Measurements from ENCODE around the gene CACNA1D.
A peak's percentile ranks its signal among the peaks of the same experiment; 100 is the strongest.
"Not testable (repeated sequence)": the region's sequence is repeated elsewhere in the genome, so short reads cannot be mapped to it uniquely, and the experiment has no call there.

CACNA1D gene

DNA sequence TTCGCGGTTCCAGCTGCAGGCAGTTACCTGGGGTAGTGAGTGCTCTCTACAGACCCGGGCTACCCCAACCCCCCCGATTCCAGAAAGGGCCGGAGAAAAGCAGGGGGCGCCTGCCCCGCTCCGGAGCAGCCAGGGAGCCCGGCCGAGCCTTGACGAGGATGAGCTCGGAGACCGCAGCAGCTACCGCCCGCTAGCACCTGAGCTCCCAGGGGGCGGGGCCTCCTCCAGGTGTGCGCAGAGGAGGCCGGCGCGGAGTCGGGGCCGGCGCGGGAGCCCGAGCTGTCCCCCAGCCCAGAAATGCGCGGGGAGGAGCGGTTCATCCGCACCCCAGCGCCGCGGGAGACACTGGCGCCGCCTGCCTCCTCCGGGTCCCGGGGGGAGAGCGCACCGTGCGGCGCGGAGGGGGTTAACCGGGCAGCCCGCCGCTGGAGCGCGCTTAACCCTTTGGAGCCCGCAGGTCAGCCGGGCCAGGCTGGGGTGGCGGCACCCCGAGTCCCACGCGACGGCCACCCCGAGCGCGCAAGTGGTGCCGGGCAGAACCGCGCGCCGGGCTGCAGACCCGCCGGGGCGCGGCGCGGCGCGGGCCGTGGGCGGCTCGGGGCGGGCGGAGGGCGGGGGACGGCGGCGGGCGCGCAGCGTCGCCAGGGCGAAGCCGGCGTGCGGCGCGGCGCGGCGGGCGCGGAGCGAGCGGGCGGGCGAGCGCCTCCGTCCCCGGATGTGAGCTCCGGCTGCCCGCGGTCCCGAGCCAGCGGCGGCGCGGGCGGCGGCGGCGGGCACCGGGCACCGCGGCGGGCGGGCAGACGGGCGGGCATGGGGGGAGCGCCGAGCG, at the start of gene CACNA1D:
Gene CACNA1D (plus strand): TSS at position 649 of the 829 bp plus-strand sequence. CDS start 556 bp downstream, outside the sequence.
- peak; percentile 25 to 43 for ATAC-seq

DNA sequence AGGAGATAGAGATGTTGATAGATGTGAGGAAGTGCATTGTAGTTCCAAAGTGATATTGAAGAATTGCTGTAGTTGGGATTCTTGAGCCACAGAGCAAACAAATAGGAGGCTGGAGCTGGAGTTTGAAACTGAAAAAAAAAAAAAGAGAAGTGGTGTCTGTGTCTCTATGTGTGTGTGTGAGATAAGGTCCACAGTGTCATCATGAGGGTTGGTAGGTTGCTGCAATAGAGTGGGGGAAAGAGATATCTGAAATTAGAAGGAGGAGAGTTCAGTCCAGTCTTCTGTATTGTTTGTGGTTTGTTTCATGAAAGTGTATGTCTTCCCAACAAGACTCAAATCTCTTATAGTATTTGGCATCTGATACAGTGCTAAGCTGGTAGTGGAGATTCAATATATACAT, 37.3 kb upstream of the CACNA1D start:
- ATAC-seq: no peak

DNA sequence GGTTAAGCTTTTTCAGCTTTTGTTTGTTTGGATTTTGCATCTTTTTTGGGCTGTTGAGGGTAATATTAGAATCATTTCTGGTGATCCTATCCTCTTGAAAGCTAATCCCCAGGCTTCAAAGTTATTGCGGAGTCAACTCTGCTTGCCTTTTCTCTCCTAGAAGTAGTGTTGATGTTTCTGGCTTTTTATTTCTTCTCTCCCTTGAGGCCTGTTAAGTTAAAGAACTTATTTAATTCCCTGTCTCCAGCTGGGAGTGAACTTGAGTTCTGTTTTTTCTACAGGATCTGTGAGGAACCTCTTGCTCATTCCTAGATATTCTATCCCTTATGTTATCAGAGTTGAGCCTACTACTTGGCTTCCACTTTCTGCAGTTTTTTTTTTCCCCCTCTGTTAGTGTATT, 34.1 kb upstream of the CACNA1D start:
- no peak for ATAC-seq

DNA sequence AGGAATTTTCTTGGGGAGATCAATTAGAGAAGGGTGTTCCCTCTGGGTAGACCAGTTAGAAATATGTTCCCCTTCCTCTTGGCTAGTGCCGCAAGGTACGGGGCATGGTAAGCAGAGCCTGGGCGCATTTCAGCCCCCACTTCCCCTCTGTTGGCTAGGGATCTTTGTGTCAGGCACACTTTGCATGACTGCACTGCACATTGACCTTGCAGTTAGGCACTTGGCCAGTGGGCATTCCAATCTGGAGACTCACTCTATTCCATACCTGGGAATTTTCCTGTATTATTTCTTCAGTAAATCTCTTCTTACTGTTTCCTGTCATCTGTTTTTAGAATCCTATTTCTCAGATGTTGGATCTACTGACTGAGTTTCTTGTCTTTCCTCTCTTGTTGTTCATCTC, 30.0 kb upstream of the CACNA1D start:
- ATAC-seq: no peak

DNA sequence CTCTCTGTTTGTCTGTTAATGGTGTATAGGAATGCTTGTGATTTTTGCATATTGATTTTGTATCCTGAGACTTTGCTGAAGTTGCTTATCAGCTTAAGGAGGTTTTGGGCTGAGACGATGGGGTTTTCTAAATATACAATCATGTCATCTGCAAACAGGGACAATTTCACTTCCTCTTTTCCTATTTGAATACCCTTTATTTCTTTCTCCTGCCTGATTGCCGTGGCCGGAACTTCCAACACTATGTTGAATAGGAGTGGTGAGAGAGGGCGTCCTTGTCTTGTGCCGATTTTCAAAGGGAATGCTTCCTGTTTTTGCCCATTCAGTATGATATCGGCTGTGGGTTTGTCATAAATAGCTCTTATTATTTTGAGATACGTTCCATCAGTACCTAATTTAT, 24.7 kb upstream of the CACNA1D start:
- not testable (repeated sequence) for ATAC-seq

DNA sequence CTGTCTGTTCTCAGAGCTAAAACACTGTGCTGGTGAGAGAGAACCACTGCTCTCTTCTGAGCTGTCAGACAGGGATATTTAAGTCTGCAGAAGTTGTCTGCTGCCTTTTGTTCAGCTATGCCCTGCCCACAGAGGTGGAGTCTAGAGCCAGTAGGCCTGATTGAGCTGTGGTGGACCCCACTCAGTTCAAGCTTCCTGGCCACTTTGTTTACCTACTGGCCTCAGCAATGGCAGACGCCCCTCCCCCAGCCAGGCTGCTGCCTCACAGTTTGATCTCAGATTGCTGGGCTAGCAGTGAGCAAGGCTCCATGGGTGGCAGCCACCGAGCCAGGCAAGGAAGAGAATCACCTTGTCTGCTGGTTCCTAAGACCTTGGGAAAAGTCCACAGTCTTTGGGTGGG, 21.0 kb upstream of the CACNA1D start:
- ATAC-seq: no peak

DNA sequence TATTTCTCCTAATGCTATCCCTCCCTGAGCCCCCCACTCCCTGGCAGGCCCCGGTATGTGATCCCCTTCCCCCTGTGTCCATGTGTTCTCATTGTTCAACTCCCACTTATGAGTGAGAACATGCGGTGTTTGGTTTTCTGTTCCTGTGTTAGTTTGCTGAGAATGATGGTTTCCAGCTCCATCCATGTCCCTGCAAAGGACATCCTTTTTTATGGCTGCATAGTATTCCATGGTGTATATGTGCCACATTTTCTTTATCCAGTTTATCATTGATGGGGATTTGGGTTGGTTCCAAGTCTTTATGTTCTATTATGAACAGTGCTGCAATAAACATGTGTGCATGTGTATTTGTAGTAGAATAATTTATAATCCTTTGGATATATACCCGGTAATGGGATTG, 18.0 kb upstream of the CACNA1D start:
- not testable (repeated sequence) for ATAC-seq

DNA sequence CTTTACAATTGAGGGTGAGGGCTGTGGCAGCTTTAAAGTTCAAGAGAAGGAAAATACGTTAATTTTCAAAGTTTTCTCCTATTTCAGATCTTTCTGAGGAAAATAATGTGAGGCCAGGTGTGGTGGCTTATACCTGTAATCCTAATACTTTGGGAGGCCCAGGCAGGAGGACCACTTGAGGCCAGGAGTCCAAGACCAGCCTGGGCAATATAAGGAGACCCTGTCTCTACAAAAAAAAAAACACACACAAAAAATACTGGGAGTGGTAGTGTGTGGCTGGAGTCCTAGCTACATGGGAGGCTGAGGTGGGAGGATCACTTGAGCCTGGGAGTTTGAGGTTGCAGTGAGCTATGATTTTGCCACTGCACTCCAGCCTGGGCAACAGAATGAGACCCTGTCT, 16.7 kb upstream of the CACNA1D start:
- ATAC-seq: not testable (repeated sequence)

DNA sequence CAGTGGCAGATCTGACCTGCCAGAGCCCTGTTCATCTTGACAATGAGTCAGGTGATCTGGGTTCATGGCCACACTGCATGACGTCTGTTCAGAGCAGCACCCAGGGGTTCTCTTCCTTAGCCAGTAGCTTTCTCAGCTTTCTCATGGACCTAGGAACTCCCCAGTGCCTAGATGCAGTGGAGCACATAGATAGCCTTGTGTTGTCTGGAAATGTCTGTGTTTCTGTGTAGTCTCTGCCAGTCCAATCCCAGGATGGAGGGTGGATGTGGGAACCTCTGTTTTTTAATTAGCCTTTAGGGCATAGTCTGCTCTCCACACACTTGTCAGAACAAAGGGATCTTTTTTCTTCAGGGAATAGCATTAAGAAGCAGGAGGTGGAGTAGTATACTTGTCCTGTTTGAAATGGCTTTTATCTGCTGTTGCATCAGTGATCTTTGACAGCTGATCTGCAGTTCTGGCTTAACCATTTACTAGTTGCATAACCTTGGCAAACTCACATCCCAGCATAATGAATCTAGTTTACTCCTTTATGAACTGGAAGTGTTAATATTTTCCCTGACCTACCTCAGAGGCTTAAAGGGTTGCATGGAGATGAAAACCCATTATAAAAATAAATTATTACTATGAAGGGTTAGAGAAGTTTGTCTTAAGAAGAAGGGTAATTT, 16.1 kb upstream of the CACNA1D start:
- ATAC-seq: no peak

DNA sequence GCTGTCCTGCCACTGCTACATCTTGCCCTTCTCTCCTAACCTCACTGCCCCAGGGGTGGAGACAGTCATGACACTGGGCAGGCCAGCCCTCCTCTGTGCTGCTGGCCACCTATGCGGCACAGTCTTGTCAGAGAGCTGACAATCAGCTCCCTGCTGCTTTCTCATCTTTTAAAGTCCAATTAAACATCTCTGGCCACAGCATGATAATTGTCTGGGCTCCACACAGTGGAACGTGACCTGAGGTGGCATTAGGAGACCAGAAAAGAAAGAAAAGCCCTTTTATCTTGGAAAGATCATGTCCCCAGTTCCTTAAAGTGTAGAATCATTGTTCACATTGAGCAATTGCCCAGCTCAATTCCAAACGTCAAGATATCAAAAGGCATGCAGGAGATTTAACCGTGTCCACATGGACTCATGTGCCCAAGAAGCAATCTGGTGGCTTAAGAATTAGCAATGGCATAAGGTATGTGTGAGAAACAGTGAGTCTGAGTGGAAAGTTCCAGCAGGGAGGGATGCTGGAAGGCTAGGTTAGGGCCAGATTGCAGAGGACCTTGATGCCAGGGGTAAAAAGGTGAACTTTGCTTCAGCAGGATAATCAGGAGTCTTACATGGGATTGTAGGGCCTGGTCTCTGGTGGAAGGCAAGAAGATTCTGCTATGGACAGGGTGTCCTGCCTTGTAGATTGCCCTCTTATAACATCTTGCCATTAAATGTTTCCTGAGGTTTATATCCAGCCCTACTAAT, 15.3 kb upstream of the CACNA1D start:
- no peak for ATAC-seq

DNA sequence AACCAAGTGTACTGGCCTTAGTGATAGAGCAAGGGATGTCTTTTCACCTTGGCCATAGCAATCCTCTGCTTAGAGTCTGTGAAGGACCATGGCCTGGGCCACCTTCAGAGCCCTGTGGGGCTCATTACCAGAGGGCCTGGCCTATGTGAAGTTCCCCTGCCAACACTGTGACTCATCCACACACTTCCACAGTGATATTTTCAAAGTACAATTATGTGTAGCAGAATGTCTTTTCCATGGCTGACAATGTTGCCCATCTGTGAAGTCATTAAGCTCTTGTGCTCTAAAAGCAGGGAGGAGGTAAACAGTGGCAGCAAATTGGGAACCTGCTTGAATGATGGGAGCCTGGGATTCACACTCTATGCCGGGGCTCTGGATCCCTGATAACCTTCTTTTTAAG, 12.2 kb upstream of the CACNA1D start:
- ATAC-seq: no peak

DNA sequence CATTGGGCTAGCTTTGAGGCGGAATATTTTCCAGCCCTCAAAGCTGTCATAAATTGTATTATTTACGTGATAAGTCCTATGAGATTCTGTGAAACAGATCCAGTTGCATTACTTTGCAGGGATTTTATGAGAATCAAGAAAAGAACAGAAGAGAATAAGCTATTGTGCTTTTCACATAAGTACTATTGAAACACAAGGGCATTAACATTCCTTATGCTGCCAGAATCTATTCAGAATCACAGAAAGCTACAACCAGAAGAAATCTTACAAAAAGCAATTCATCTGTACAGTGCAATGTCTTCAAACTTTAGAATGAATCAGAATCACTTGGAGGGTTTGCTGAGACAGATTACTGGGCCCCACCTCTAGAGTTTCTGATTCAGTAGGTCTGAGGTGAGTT, 10.6 kb upstream of the CACNA1D start:
- no peak for ATAC-seq

DNA sequence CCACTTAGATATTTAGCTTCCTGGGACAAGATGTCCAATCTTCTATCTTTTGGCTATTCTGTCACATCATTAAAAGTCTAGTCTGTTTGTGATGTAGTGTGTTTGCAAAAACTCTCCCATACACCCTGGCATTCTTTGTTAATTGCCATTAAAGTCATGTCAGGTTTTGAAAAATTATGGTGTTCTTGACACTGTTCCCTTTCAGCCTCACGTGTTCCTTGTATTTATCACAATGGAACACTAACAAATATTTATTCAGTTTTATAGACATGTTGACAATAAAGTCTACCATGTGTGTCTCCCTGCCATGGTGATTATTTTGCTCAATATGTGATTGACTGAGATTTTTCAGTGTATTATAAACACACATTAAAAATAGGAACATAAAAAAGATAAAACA, 9.4 kb upstream of the CACNA1D start:
- no peak for ATAC-seq

DNA sequence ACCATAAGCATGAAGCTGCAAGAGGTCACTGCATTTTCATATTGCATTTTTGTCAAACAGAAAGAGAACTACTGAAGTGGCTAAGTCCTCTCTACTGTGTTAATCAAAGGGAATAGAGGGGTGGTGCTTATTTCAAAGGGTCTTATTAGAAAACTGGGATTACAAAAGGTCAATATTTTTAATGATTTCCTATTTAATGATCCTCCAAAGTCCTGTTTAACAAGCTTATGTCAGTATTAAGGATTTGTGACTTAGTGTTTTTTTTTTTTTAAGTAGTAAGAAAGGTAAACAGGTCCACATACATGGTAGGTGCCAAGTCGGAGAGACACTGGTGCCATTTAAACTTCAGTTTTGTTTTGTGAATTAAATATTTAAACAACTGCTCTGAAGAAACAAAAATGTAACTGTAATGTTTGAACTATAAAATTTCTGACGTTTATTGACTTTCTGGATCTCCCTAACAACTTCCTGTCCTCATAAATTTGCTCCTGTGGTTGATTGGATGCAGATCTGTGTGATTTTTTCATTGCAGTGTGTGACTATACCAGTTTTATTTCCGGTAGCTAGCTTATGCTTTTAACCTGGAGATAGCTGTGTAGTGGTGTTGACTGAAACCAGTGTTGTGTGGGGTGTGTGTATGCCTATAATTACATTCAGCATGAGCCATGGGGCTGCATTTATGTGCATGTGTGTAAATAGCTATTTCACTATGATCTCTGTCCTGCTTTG, 8.6 kb upstream of the CACNA1D start:
- no peak for ATAC-seq

DNA sequence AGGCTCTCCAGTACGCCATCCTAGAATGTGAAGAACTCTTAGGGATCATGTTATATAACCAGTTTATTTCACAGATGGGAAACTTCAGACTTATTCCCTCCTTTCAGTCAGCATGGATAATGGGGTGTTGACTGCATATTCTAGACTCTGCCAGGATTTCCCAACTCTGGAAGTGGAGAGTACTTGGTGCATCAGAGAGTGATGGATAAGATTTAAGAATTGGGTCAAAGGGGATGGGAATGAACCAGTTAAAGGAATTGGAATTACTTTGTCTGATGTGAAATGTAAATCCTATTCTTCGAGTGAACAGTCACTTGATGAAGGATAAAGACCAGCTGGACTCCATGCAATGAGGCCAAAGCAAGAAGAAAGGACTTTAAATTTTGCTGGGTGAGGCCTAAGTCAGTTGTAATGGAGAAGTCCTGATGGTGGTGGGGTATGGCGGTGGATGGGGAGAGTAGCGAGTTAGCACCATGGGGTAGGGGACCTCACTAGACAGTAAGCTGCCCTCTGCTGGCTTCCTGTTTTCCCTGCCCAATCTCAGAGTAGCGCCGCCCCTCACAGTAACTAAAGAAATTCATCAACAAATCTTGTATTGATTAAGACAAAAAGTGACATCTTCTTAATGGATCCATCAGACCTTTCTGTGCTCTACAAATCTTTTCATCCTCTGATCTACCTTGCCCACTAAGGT, 7.3 kb upstream of the CACNA1D start:
- no peak for ATAC-seq

DNA sequence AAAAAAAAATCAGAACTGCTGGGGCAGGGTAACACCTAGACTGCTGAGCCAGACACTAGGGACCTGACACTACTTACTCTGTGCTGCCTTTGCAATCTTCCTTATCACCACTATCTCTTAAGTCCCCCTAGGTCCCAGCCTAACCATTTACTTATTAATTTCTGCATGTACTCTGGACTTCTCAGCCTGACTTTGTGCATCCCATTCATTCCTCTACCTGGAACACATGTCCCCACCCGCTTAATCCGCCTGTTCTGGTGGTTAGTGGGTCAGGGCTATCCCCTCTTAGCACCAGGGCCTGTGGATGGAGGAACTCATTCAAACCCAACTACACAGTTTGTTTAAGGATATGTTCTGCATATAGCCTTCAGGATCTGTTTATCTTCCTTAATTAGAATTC, 5.0 kb upstream of the CACNA1D start:
- no peak for ATAC-seq

DNA sequence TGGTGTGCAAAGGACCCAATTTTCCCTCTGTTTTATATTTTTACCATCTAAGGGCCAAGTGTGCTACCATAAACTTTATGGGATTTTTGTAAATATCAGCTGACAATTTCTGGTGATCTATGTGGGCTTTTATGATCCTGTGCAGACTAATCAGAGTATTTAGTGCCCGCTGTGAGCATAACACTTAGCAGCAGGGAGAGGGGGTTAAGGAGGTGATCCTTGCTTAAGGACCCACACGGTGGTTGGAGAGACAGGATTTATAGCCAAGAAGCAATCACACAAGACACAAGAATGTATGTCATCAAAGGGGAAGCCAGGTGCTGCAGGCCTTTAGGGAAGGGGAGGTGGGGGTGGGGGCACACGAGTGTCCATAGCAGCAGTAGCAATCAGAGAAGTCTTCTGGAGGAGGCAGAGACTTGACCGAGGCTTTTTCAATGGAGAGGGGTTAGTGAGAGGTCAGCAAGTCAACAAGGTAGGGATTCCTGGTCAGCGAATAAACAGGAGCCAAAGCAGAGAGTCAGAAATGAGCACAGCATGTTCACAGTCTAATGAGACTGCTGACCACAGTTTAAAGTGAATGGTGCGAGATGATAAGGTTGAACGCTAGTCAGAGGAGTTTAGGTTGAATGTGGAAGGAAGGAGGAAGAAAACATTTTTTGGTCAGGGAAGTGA, 4.5 kb upstream of the CACNA1D start:
- ATAC-seq: no peak

DNA sequence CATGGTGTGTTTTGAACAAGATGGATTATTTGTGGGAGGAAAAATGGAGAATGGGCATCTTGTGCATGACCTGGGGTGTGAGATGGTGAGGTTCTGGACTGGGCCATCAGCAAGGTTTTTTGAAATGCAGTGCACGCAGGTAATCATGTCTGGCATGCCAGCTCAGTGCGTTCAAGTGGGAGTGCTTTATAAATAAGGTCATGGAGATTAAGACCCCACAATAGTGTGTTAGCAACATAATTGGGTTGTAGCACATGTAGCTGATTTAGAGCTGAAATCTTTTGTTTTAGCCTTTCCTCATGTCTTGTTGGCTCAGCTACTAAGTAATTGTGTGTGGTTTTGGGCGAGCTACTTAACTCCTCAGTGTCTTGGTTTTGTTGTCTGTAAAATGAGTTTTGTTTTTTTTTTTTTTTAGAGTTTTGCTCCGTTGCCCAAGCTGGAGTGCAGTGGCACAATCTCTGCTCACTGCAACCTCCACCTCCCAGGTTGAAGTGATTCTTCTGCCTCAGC, 3.9 kb upstream of the CACNA1D start:
- ATAC-seq: no peak

DNA sequence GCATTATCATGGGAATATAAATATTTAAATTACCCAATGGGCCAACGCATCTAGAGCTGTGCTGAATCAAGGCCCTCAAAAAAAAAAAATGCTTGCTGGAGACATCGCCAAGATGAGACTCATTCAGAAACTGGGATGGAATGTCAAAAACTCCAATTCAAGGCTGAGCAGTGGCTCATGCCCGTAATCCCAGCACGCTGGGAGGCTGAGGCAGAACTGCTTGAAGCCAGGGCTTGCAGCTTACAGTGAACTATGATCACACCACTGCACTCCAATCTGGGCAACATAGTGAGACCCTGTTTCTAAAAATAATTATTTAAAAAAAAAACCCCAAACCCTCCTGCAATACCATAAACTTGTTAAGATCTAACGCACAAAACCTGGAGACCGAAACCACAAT, 3.1 kb upstream of the CACNA1D start:
- ATAC-seq: no peak

DNA sequence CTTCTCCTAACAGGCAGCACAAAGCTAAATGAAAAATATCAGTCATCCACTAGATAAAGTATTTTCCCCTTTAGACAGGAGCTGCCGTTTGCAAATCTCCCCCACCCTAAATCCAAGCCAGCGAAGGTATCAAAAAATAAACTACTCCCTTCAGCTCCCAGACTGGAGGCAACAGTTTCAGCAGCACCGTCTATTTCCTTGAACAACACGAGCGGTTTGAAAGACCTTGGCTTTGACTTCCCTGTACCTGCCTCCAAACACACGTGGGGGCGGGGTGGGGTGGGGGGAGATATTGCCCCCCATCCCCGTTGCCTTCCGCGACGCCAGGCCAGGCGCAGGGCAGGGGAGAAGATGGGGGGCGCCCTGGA, 832 bp upstream of the CACNA1D start:
- ATAC-seq: no peak

DNA sequence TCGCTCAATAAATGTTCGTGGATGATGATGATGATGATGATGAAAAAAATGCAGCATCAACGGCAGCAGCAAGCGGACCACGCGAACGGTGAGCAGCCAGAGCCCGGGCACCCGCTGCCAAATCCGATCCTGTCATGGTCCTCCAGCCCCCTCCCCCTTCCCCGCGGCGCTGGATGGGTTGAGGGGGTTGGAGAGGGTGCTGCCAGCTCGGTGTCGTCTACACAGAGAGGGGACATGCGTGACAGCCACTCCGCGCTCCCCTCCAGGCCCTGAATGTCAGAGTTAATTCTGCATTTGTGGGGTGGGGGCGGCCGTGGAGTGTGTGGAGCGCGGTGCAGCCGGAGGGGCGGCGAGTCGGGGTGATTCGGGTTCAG, 722 bp downstream of the CACNA1D start:
- ATAC-seq: no peak

Measured in activated CD4-positive, CD25-positive, alpha-beta regulatory T cell treated with anti-CD3 and anti-CD28 coated beads, Interleukin-2, amount 50 U/mL, for 24 hours (primary cell).